GM13977 (cell line): ENCODE measurements around the gene NOP9.

ENCODE experiments used
- DNase-seq: peaks from one replicate; pipeline ENCODE4 v3.0.0; 2012; ENCODE audit warnings: low spot score
- CTCF ChIP-seq: IDR thresholded peaks from 2 replicates; pipeline ENCODE4 v1.5.1; 2012; ENCODE audit warnings: mild to moderate bottlenecking, control low read depth; ENCODE audit not compliant: insufficient read depth; ENCODE audit errors: extremely low read depth, missing control alignments
- in situ Hi-C: fragments of 300-500 bp; cut with MboI; formaldehyde crosslinking; loops from one replicate; pipeline ENCODE4 v1.12.0; 2022; ENCODE audit warnings: low sequenced_read_pairs, low pct_unique_long_range_greater_than_20kb, mixed read lengths, inconsistent platforms; ENCODE audit not compliant: unreplicated experiment

The NOP9 gene

GRCh38 chr14:24269910-24270536, 29.6 kb upstream of the NOP9 start:
- DNase-seq = no peak
- in situ Hi-C loops = no loop called here
- TF ChIP-seq CTCF = no peak

GRCh38 chr14:24270537-24271133, 29.0 kb upstream of the NOP9 start:
- no peak for DNase-seq
- in situ Hi-C loops = no loop called here
- TF ChIP-seq CTCF = no peak

GRCh38 chr14:24271134-24271833, 28.4 kb upstream of the NOP9 start, which contains the start of gene RABGGTA:
Gene RABGGTA (minus strand): TSS chr14:24271597. CDS start chr14:24271115, 482 bp downstream.
- in situ Hi-C loops = no loop called here
- peak; percentile 96 for TF ChIP-seq CTCF
- DNase-seq = peak; percentile 97

- in situ Hi-C loops = no loop called here
- TF ChIP-seq CTCF = no peak
- DNase-seq = no peak
Observed at GRCh38 chr14:24271834-24272263, 27.8 kb upstream of the NOP9 start.

GRCh38 chr14:24272467-24272866, 27.2 kb upstream of the NOP9 start:
- no peak for TF ChIP-seq CTCF
- in situ Hi-C loops = no loop called here
- DNase-seq = no peak

- no peak for TF ChIP-seq CTCF
- no peak for DNase-seq
- in situ Hi-C loops = no loop called here
Observed at GRCh38 chr14:24273422-24273998, 26.1 kb upstream of the NOP9 start.
